Caco-2 (cell line): ENCODE data around the gene SHFL. TPM values are rescaled to one million over a fixed set of nuclear protein-coding genes. Genes with fewer than 3 reads are reported as not detected.

Source experiments
- BruUV-seq: library from RNA; stranded (reverse); fragments of 400-500 nt; replicated peaks from 2 replicates; lab custom pipeline; 2021; lab: Mats Ljungman, UMichigan
- CTCF ChIA-PET: fragments of 300-600 bp; sonication (Branson Sonifier 250); formaldehyde crosslinking; loops from one replicate; lab custom pipeline; 2022; ENCODE audit warnings: antibody characterized with exemption; lab: Charles Lee
- POLR2A ChIA-PET: fragments of 300-600 bp; sonication (Branson Sonifier 250); formaldehyde crosslinking; loops from one replicate; lab custom pipeline; 2022; ENCODE audit warnings: antibody characterized with exemption; lab: Charles Lee
- DNase-seq, 2 experiments: peaks; one replicate each; pipeline versions ENCODE4 v3.0.0 to v3.0.0-alpha.2; 2020 to 2022
- H3K27me3 ChIP-seq: replicated peaks from 2 replicates; pipeline ENCODE4 v1.6.0; 2011; ENCODE audit warnings: low read length; ENCODE audit not compliant: control insufficient read depth, insufficient read depth
- H3K36me3 ChIP-seq: 2 replicates; pipeline ENCODE4 v1.5.1; 2011; ENCODE audit warnings: low read length; ENCODE audit not compliant: control insufficient read depth, insufficient read depth
- H3K4me1 ChIP-seq: fragments of 250-450 bp; sonication (Bioruptor Pico); 2 replicates; pipeline ENCODE4 v1.5.1; 2020; ENCODE audit warnings: mild to moderate bottlenecking
- H3K4me3 ChIP-seq: 2 replicates; pipeline ENCODE4 v1.5.1; 2011; ENCODE audit warnings: low read depth, mild to moderate bottlenecking, control low read depth, low read length
- H3K9me3 ChIP-seq: fragments of 250-450 bp; sonication (Bioruptor Pico); 2 replicates; pipeline ENCODE4 v1.5.1; 2020; ENCODE audit warnings: mild to moderate bottlenecking, moderate library complexity
- H3K27ac Mint-ChIP-seq: one replicate; pipeline ENCODE4 v1.8.0; 2022; ENCODE audit warnings: mixed read lengths; ENCODE audit not compliant: unreplicated experiment
- H3K27me3 Mint-ChIP-seq: one replicate; pipeline ENCODE4 v1.8.0; 2022; ENCODE audit warnings: mixed read lengths; ENCODE audit not compliant: insufficient read depth, unreplicated experiment
- H3K36me3 Mint-ChIP-seq: one replicate; pipeline ENCODE4 v1.8.0; 2022; ENCODE audit warnings: mild to moderate bottlenecking, mixed read lengths; ENCODE audit not compliant: insufficient read depth, unreplicated experiment
- H3K4me1 Mint-ChIP-seq: one replicate; pipeline ENCODE4 v1.8.0; 2022; ENCODE audit warnings: low read depth, mixed read lengths; ENCODE audit not compliant: unreplicated experiment
- H3K4me3 Mint-ChIP-seq: one replicate; pipeline ENCODE4 v1.8.0; 2022; ENCODE audit warnings: mild to moderate bottlenecking, moderate library complexity, mixed read lengths; ENCODE audit not compliant: unreplicated experiment
- H3K9me3 Mint-ChIP-seq: one replicate; pipeline ENCODE4 v1.8.0; 2022; ENCODE audit warnings: mixed read lengths; ENCODE audit not compliant: unreplicated experiment
- intact Hi-C: fragments of 100-400 bp; cut with micrococcal nuclease; formaldehyde crosslinking; loops from one replicate; pipeline ENCODE4 v1.10.0; 2022; ENCODE audit not compliant: unreplicated experiment
- total RNA-seq: library from RNA; stranded (reverse); gene quantifications from 2 replicates; pipeline ENCODE4 v1.2.3, GENCODE V29; 2022
- TF ChIP-seq, protein P1 (sequence below), 2 experiments: fragments of 200-600 bp in 1 of 2; IDR thresholded peaks; 1 replicate in 1 of 2; 2 replicates in 1 of 2; pipeline versions ENCODE4 v1.5.1 to v1.8.0; 2011 to 2022; ENCODE audit warnings: antibody characterized with exemption in 1 of 2, control low read depth in 1 of 2, inconsistent platforms in 1 of 2, low read depth in 1 of 2, low read length in 1 of 2, mild to moderate bottlenecking in 1 of 2, moderate library complexity in 1 of 2; ENCODE audit not compliant: insufficient read depth in 1 of 2, severe bottlenecking in 1 of 2, unreplicated experiment in 1 of 2

SHFL gene
- total RNA-seq, 1 experiment from 2014 or later, result 6.2 TPM

DNA sequence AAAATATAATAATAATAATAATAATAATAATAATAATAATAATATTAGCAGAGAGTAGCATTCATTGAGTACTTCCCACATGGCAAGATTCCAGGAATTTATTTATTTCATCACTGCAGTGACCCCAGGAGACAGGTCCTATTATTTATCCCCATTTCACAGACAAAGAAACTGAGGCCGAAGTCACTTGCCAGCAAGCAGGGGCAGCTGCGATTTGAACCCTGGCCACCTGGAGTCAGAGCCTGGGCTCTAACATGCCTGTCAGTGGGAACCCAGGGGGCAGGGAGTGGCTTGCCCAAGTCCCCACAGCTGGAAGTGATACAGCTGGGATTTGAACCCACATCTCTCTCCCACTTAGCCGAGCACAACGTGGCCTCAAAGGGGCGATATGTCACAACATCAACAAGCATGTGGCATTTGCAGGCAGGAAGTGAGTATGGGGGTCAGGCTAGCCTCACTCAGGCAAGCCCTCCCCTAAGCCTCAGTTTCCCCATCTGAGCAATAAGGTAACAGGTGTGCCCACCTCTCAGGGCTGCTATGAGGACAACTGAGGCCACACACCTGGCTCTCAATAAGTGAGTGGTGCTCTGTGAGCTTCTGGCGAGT is 2.9 kb downstream of the SHFL start:
- Histone ChIP-seq H3K4me1 (no peaks in the 10 kb centered on the region), H3K4me3 (no peak overlapping the region), H3K9me3 (no peaks in the 10 kb centered on the region), H3K36me3 (no peaks in the 10 kb centered on the region), H3K27me3 (no peaks in the 10 kb centered on the region)
- TF ChIP-seq, protein P1, sequence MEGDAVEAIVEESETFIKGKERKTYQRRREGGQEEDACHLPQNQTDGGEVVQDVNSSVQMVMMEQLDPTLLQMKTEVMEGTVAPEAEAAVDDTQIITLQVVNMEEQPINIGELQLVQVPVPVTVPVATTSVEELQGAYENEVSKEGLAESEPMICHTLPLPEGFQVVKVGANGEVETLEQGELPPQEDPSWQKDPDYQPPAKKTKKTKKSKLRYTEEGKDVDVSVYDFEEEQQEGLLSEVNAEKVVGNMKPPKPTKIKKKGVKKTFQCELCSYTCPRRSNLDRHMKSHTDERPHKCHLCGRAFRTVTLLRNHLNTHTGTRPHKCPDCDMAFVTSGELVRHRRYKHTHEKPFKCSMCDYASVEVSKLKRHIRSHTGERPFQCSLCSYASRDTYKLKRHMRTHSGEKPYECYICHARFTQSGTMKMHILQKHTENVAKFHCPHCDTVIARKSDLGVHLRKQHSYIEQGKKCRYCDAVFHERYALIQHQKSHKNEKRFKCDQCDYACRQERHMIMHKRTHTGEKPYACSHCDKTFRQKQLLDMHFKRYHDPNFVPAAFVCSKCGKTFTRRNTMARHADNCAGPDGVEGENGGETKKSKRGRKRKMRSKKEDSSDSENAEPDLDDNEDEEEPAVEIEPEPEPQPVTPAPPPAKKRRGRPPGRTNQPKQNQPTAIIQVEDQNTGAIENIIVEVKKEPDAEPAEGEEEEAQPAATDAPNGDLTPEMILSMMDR (IDR thresholded peaks at IDR 0.05; ENCODE audit: insufficient read depth in 1 of 2, low read depth in 1 of 2, low read length in 1 of 2, severe bottlenecking in 1 of 2, unreplicated experiment in 1 of 2), result no peak
- no peak overlapping the region for H3K4me3 Mint-ChIP-seq
- no peaks in the 10 kb centered on the region for H3K27me3 Mint-ChIP-seq
- ChIA-PET POLR2A (no interaction called here), CTCF (no interaction called here)
- no TSS peak for BruUV-seq
- H3K4me1 Mint-ChIP-seq, result no peaks in the 10 kb centered on the region
- intact Hi-C loops, result no loop called here
- no peak for DNase-seq
- H3K9me3 Mint-ChIP-seq, result no peaks in the 10 kb centered on the region
- no peak overlapping the region for H3K27ac Mint-ChIP-seq
- peaks cover 9% of the 10 kb centered on the region for H3K36me3 Mint-ChIP-seq

DNA sequence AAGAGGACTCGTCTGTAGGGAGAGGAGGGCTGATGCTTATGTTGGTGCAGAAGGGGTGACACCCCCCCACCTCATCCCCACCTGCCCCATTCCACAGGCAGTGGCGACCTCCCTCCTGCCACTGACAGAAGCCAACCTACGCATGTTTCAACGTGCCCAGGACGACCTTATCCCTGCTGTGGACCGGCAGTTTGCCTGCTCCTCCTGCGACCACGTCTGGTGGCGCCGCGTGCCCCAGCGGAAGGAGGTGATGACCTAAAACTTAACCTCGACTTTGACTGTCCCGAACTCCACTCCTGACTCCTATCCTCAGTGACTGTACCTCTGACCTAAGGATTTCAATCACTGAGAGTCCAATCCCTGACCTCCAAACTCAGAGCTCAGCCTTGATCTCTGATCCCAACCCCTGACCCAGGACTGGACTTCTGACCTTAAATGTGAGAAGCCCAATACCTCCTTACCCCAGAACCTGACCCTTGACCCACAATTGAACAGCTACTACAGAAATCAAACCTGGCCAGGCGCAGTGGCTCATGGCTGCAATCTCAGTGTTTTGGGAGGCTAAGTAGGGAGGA is 3.8 kb downstream of the SHFL start:
- ChIA-PET POLR2A (no interaction called here), CTCF (no interaction called here)
- TF ChIP-seq, protein P1 (IDR thresholded peaks at IDR 0.05; ENCODE audit: insufficient read depth in 1 of 2, low read depth in 1 of 2, low read length in 1 of 2, severe bottlenecking in 1 of 2, unreplicated experiment in 1 of 2), result no peak
- Mint-ChIP-seq H3K27ac (no peak overlapping the region), H3K4me1 (no peaks in the 10 kb centered on the region), H3K9me3 (no peaks in the 10 kb centered on the region), H3K27me3 (no peaks in the 10 kb centered on the region), H3K4me3 (no peak overlapping the region), H3K36me3 (peaks cover 9% of the 10 kb centered on the region)
- no peaks in the 10 kb centered on the region for H3K36me3 ChIP-seq
- no TSS peak for BruUV-seq
- no peak for DNase-seq
- intact Hi-C loops, result no loop called here
- no peak overlapping the region for H3K4me3 ChIP-seq
- H3K27me3 ChIP-seq, result no peaks in the 10 kb centered on the region
- no peaks in the 10 kb centered on the region for H3K9me3 ChIP-seq
- H3K4me1 ChIP-seq, result no peaks in the 10 kb centered on the region

DNA sequence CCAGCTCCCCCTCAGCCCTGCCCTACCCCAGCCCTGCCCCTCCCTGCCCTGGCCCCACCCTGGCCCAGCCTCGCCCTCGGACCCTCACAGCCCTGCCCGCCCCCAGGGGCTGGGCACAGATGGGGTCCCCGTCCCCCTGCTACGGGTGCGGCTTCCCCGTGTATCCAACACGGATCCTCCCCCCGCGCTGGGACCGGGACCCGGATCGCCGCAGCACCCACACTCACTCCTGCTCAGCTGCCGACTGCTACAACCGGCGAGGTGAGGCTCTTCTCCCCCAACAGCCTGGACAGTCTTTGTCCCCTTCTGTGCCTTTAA is 5.2 kb downstream of the SHFL start:
- Histone ChIP-seq H3K27me3 (no peaks in the 10 kb centered on the region), H3K9me3 (no peaks in the 10 kb centered on the region), H3K36me3 (no peaks in the 10 kb centered on the region), H3K4me3 (no peak overlapping the region), H3K4me1 (no peaks in the 10 kb centered on the region)
- no peak overlapping the region for H3K4me3 Mint-ChIP-seq
- no peaks in the 10 kb centered on the region for H3K4me1 Mint-ChIP-seq
- ChIA-PET POLR2A (no interaction called here), CTCF (no interaction called here)
- H3K27ac Mint-ChIP-seq, result no peak overlapping the region
- BruUV-seq, result no TSS peak
- H3K9me3 Mint-ChIP-seq, result no peaks in the 10 kb centered on the region
- peaks cover 17% of the 10 kb centered on the region for H3K36me3 Mint-ChIP-seq
- TF ChIP-seq, protein P1 (IDR thresholded peaks at IDR 0.05; ENCODE audit: insufficient read depth in 1 of 2, low read depth in 1 of 2, low read length in 1 of 2, severe bottlenecking in 1 of 2, unreplicated experiment in 1 of 2), result no peak
- intact Hi-C loops, result no loop called here
- no peaks in the 10 kb centered on the region for H3K27me3 Mint-ChIP-seq
- no peak for DNase-seq
